ENCODE measurements around the gene RASSF8.

RASSF8 gene

GRCh38 chr12:26043135-26044006 lies 84.9 kb downstream of the RASSF8 start:
- TF ChIP-seq BACH2 (CRISPR knock-in tag; IDR thresholded peaks at IDR 0.05; ENCODE audit: borderline replicate concordance) (no peak), ZFP30 (CRISPR knock-in tag; IDR thresholded peaks at IDR 0.05) (no peak), PATZ1 (CRISPR knock-in tag; IDR thresholded peaks at IDR 0.05; ENCODE audit: borderline replicate concordance) (no peak), TOX (CRISPR knock-in tag; IDR thresholded peaks at IDR 0.05; ENCODE audit: borderline replicate concordance) (no peak)
- ATAC-seq = peak; percentile 75

- TF ChIP-seq ARNTL (CRISPR knock-in tag; IDR thresholded peaks at IDR 0.05; ENCODE audit: borderline replicate concordance, low read depth) (no peak), TOX (CRISPR knock-in tag; IDR thresholded peaks at IDR 0.05; ENCODE audit: borderline replicate concordance) (no peak), ESRRG (CRISPR knock-in tag; IDR thresholded peaks at IDR 0.05) (no peak), CSDC2 (CRISPR knock-in tag; IDR thresholded peaks at IDR 0.05) (no peak), ZFP30 (CRISPR knock-in tag; IDR thresholded peaks at IDR 0.05) (no peak), ZNF565 (CRISPR knock-in tag; conservative IDR thresholded peaks at IDR 0.05; ENCODE audit: low read depth) (no peak), ISL1 (CRISPR knock-in tag; IDR thresholded peaks at IDR 0.05) (no peak), TCF4 (CRISPR knock-in tag; IDR thresholded peaks at IDR 0.05; ENCODE audit: borderline replicate concordance) (no peak)
- TF ChIP-seq, protein P1, sequence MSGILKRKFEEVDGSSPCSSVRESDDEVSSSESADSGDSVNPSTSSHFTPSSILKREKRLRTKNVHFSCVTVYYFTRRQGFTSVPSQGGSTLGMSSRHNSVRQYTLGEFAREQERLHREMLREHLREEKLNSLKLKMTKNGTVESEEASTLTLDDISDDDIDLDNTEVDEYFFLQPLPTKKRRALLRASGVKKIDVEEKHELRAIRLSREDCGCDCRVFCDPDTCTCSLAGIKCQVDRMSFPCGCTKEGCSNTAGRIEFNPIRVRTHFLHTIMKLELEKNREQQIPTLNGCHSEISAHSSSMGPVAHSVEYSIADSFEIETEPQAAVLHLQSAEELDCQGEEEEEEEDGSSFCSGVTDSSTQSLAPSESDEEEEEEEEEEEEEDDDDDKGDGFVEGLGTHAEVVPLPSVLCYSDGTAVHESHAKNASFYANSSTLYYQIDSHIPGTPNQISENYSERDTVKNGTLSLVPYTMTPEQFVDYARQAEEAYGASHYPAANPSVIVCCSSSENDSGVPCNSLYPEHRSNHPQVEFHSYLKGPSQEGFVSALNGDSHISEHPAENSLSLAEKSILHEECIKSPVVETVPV (CRISPR knock-in tag; IDR thresholded peaks at IDR 0.05) = no peak
- ATAC-seq = peak; percentile 62
Observed at GRCh38 chr12:26044007-26044394, 85.5 kb downstream of the RASSF8 start.

- TF ChIP-seq ZNF565 (CRISPR knock-in tag; conservative IDR thresholded peaks at IDR 0.05; ENCODE audit: low read depth) (no peak), ZFP30 (CRISPR knock-in tag; IDR thresholded peaks at IDR 0.05) (no peak), ZC3H10 (CRISPR knock-in tag; IDR thresholded peaks at IDR 0.05) (no peak)
- TF ChIP-seq, protein P1 (CRISPR knock-in tag; IDR thresholded peaks at IDR 0.05) = no peak
- no peak for ATAC-seq
Observed at GRCh38 chr12:26044592-26044991, 86.1 kb downstream of the RASSF8 start.

GRCh38 chr12:26046203-26046602 lies 87.7 kb downstream of the RASSF8 start:
- no peak for TF ChIP-seq ZC3H10 (CRISPR knock-in tag; IDR thresholded peaks at IDR 0.05)
- no peak for ATAC-seq

- TF ChIP-seq ZNF565 (CRISPR knock-in tag; conservative IDR thresholded peaks at IDR 0.05; ENCODE audit: low read depth) = no peak
- no peak for TF ChIP-seq RARB (CRISPR knock-in tag; IDR thresholded peaks at IDR 0.05)
- no peak for TF ChIP-seq ISL1 (CRISPR knock-in tag; IDR thresholded peaks at IDR 0.05)
- TF ChIP-seq, protein P1 (CRISPR knock-in tag; IDR thresholded peaks at IDR 0.05) = no peak
- no peak for TF ChIP-seq ZNF70 (CRISPR knock-in tag; IDR thresholded peaks at IDR 0.05)
- TF ChIP-seq TOX (CRISPR knock-in tag; IDR thresholded peaks at IDR 0.05; ENCODE audit: borderline replicate concordance) = no peak
- no peak for TF ChIP-seq ARNTL (CRISPR knock-in tag; IDR thresholded peaks at IDR 0.05; ENCODE audit: borderline replicate concordance, low read depth)
- no peak for ATAC-seq
Observed at GRCh38 chr12:26046906-26047305, 88.4 kb downstream of the RASSF8 start.

Measured in SK-N-SH treated with all-trans-retinoic acid at 6 μM for 48 hours (cell line).